ENCODE measurements around the gene SEMA6D.

DNA sequence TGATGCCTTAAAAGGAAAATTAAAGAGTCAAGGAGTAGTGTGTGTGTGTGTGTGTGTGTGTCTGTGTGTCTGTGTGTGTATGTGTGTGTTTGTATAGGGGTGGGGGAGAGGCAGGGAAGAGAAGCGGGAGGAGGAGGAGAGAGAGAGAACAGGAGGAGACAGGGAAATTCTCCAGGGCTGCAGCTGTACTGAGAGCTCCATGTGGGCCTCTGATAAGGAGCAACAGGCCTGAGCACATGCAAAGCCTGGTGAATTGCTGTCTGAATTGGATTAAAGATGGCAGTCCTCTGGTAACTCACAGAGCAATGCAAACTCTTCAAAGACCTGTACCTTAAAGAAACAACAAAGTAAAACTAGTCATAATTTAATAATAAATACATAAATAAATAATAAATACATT is 70.6 kb downstream of the SEMA6D start:
- TF ChIP-seq POLR2A (IDR thresholded peaks at IDR 0.05) = no peak
- no peak for TF ChIP-seq CTCF (IDR thresholded peaks at IDR 0.05)

Measured in right lobe of liver (tissue), 4 donors.